MM.1S (cell line): ENCODE results near the gene NSD2.

Source experiments
- DNase-seq: peaks from one replicate; pipeline ENCODE4 v3.0.0-alpha.2; 2015
- H2AFZ ChIP-seq: fragments of 300-600 bp; sonication (generic); 2 replicates; pipeline ENCODE4 v1.6.0; 2016; ENCODE audit warnings: antibody characterized with exemption, low read length
- H3F3A ChIP-seq: fragments of 300-600 bp; sonication (generic); 2 replicates; pipeline ENCODE4 v1.6.1; 2016; ENCODE audit warnings: mild to moderate bottlenecking, antibody characterized with exemption, low read length, moderate library complexity, mixed read lengths; ENCODE audit not compliant: insufficient read depth
- H3K27ac ChIP-seq: fragments of 300-600 bp; sonication (generic); 2 replicates; pipeline ENCODE4 v1.5.1; 2016; ENCODE audit warnings: mild to moderate bottlenecking, low read length
- H3K27me3 ChIP-seq: fragments of 300-600 bp; sonication (generic); replicated peaks from 2 replicates; pipeline ENCODE4 v1.6.0; 2016; ENCODE audit warnings: low read length; ENCODE audit not compliant: insufficient read depth
- H3K36me3 ChIP-seq: fragments of 300-600 bp; sonication (generic); replicated peaks from 2 replicates; pipeline ENCODE4 v1.6.1; 2016; ENCODE audit warnings: mild to moderate bottlenecking, low read length, mixed read lengths; ENCODE audit not compliant: insufficient read depth
- H3K4me1 ChIP-seq: fragments of 300-600 bp; sonication (generic); 2 replicates; pipeline ENCODE4 v1.6.1; 2016; ENCODE audit warnings: low read length, mixed read lengths
- H3K4me2 ChIP-seq: fragments of 300-600 bp; sonication (generic); 2 replicates; pipeline ENCODE4 v1.6.0; 2016; ENCODE audit warnings: low read depth, low read length
- H3K4me3 ChIP-seq: fragments of 300-600 bp; sonication (generic); 2 replicates; pipeline ENCODE4 v1.5.1; 2016; ENCODE audit warnings: low read length, mixed read lengths
- H3K79me2 ChIP-seq: fragments of 300-600 bp; sonication (generic); 2 replicates; pipeline ENCODE4 v1.6.1; 2016; ENCODE audit warnings: mixed run types, low read length, mixed read lengths
- H3K9ac ChIP-seq: fragments of 300-600 bp; sonication (generic); 2 replicates; pipeline ENCODE4 v1.6.1; 2016; ENCODE audit warnings: low read length, mixed read lengths
- H3K9me2 ChIP-seq: fragments of 300-600 bp; sonication (generic); replicated peaks from 2 replicates; pipeline ENCODE4 v1.6.1; 2016; ENCODE audit warnings: mild to moderate bottlenecking, low read length, mixed read lengths; ENCODE audit not compliant: insufficient read depth
- H3K9me3 ChIP-seq: fragments of 300-600 bp; sonication (generic); replicated peaks from 2 replicates; pipeline ENCODE4 v1.6.1; 2016; ENCODE audit warnings: mild to moderate bottlenecking, low read length, mixed read lengths; ENCODE audit not compliant: insufficient read depth
- H4K20me1 ChIP-seq: fragments of 300-600 bp; sonication (generic); 2 replicates; pipeline ENCODE4 v1.6.1; 2016; ENCODE audit warnings: mild to moderate bottlenecking, low read length, moderate library complexity, mixed read lengths; ENCODE audit not compliant: insufficient read depth
- EZH2 ChIP-seq: fragments of 300-600 bp; sonication (generic); optimal IDR thresholded peaks from 2 replicates; pipeline ENCODE3; 2017; ENCODE audit warnings: low read depth, mild to moderate bottlenecking, antibody characterized with exemption, low read length, mixed read lengths
- EZH2phosphoT487 ChIP-seq: fragments of 300-600 bp; sonication (generic); IDR thresholded peaks from 2 replicates; pipeline ENCODE4 v1.6.1; 2018; ENCODE audit warnings: antibody characterized with exemption, low read length
- TF ChIP-seq, protein P1 (sequence below): fragments of 300-600 bp; sonication (generic); IDR thresholded peaks from 2 replicates; pipeline ENCODE4 v1.5.1; 2016; ENCODE audit warnings: antibody characterized with exemption, low read length, mixed read lengths

Gene NSD2

DNA sequence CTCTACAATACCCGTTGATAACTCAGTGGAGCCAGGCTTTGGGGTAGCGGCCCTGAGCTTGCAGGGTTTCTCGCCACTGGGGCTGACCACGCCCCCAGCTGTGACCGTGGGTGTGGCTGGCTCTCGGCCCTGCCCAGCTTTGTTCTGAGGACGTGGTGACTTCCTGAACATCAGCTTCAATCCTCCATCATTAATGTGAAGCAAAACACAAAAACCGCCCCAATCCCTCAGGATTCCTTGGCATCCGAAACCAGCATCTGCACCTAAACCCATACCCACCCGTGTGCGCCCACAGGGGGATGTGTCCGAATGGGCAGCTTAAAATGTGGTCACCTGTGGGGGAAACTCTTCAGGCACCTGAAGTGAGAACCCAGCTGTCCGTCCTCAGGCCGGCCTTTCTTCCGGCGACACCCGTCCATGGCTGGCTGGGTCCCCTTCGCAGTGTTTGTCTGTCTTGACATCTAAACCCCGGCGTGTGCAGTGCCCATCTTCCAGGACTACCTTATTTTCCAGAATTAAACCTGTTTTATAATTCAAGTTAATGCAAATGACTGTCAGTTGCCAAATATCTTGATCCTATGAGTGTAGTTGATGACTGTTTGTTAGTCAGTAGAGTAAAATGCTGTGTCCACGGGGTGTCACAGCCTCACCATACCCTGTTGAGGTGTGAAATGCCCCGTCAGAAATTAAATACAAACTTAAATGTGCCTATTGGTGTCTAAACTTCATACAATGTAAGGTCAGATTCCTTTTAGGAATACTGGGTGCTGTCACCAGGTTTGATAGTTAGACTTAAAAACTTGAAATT is 110.3 kb downstream of the NSD2 start:
- no peak overlapping the region for H3K27ac ChIP-seq
- H3K27me3 ChIP-seq: no peaks in the 10 kb centered on the region
- no peaks in the 10 kb centered on the region for H3K4me1 ChIP-seq
- H2AFZ ChIP-seq: no peak overlapping the region
- H3K4me3 ChIP-seq: no peak overlapping the region
- peaks cover 12% of the 10 kb centered on the region for H3K36me3 ChIP-seq
- H3K4me2 ChIP-seq: no peak overlapping the region
- H3K9me3 ChIP-seq: no peaks in the 10 kb centered on the region
- H3K9ac ChIP-seq: no peak overlapping the region
- peaks cover 5% of the 10 kb centered on the region; the same call in 1 of the 2 replicates for H3F3A ChIP-seq
- DNase-seq: no peak
- H3K9me2 ChIP-seq: no peaks in the 10 kb centered on the region
- TF ChIP-seq, protein P1, sequence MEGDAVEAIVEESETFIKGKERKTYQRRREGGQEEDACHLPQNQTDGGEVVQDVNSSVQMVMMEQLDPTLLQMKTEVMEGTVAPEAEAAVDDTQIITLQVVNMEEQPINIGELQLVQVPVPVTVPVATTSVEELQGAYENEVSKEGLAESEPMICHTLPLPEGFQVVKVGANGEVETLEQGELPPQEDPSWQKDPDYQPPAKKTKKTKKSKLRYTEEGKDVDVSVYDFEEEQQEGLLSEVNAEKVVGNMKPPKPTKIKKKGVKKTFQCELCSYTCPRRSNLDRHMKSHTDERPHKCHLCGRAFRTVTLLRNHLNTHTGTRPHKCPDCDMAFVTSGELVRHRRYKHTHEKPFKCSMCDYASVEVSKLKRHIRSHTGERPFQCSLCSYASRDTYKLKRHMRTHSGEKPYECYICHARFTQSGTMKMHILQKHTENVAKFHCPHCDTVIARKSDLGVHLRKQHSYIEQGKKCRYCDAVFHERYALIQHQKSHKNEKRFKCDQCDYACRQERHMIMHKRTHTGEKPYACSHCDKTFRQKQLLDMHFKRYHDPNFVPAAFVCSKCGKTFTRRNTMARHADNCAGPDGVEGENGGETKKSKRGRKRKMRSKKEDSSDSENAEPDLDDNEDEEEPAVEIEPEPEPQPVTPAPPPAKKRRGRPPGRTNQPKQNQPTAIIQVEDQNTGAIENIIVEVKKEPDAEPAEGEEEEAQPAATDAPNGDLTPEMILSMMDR: no peak
- TF ChIP-seq EZH2phosphoT487 (no peak), EZH2 (no peak)
- no peaks in the 10 kb centered on the region for H4K20me1 ChIP-seq
- no peaks in the 10 kb centered on the region for H3K79me2 ChIP-seq

DNA sequence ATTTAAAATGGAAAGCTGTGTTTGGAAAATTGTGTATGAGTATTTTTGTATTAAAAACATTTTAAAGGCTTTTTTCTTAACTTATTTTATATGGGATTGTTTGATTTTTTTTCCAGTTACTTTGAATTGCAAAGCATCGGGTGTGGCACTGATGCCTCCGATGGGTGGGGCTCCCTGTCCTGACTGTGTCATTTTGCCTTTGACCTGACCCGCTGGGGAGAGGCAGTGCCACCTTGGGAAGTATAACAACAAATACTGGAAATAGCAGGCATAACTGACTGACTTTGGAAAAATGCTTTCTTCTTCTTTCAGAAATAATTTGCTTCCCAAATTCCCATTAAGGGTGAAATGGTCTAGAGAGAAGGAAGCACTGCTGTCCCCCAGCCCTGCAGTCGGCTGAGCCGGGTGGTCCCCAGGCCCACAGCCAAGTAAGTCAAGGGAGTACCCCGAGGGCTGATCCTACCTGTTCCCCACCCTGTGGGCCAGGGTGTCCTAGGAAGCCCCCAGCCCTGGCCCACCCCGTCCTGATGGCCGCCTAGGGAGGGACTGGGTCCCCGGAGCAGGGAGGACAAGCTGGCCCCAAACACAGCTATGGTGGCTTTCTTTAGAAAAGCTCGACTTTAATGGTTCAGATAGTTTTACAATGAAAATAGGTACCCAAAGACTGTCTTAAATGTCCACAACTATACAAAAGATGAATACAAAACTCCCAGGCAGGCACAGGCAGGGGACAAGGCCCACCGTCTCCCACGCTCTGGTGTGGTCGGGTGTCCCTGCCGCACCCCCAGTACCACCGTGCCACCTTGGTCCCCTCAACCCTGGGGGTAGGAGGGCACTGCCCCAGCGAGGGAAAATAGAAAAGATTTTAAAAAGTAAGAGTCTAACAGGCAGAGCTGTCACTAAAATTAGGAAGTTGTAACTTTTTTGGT is 111.2 kb downstream of the NSD2 start:
- no peak for TF ChIP-seq EZH2
- no peak for TF ChIP-seq EZH2phosphoT487
- TF ChIP-seq, protein P1: no peak
- H3F3A ChIP-seq: peaks cover 5% of the 10 kb centered on the region; the same call in 1 of the 2 replicates
- no peaks in the 10 kb centered on the region for H3K4me1 ChIP-seq
- H3K27ac ChIP-seq: no peak overlapping the region
- no peaks in the 10 kb centered on the region for H3K79me2 ChIP-seq
- no peak overlapping the region for H3K4me2 ChIP-seq
- H2AFZ ChIP-seq: no peak overlapping the region
- peaks cover 6% of the 10 kb centered on the region; the same call in 1 of the 2 replicates for H3K36me3 ChIP-seq
- no peaks in the 10 kb centered on the region for H3K9me3 ChIP-seq
- no peaks in the 10 kb centered on the region for H3K27me3 ChIP-seq
- H3K4me3 ChIP-seq: no peak overlapping the region
- no peak overlapping the region for H3K9ac ChIP-seq
- H4K20me1 ChIP-seq: no peaks in the 10 kb centered on the region
- no peak for DNase-seq
- no peaks in the 10 kb centered on the region for H3K9me2 ChIP-seq

DNA sequence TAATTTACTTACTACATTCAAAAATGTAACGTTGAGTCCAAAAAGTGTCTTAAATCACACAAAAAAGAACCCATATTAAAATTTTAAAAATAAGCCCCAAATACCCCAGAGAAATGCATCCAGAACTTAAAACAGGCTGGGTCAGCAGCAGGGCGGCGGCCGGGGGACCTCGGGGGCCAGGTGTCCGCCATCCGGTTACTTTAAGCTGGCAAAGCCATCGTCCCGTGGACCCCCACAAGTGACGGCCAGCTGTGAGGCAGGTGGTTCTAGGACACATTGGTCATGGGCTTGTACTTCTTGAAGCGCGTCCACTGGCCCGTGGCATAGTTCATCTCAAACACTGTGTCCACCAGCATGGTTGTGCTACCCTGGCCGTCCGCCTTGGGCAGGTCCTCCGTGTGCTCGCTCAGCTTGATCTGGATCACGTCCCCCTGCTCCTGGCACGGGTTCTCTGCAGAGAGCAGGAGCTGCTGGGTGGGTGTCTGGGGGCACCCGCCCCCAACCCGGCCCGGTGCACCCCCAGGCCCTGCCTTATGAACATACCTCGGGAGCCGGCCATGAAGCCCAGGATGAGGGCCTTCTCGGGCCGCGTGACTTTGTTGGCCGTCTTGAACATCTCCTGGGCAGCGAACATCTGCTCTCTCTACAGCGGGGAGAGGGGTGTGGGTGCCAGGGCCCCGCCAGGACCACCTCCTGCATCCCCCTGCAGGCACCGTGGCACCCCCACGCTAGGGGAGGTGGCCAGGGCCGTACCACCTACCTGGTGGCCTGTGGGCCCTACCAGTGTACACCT is 112.1 kb downstream of the NSD2 start:
- no peak overlapping the region for H3K9ac ChIP-seq
- no peak overlapping the region for H2AFZ ChIP-seq
- no peak for TF ChIP-seq EZH2phosphoT487
- TF ChIP-seq, protein P1: no peak
- no peak for TF ChIP-seq EZH2
- no peaks in the 10 kb centered on the region for H3K27me3 ChIP-seq
- peaks cover 6% of the 10 kb centered on the region; the same call in 1 of the 2 replicates for H3K36me3 ChIP-seq
- no peak overlapping the region for H3K27ac ChIP-seq
- peaks cover 5% of the 10 kb centered on the region; the same call in 1 of the 2 replicates for H3F3A ChIP-seq
- no peaks in the 10 kb centered on the region for H3K79me2 ChIP-seq
- no peak overlapping the region for H3K4me2 ChIP-seq
- no peaks in the 10 kb centered on the region for H4K20me1 ChIP-seq
- no peaks in the 10 kb centered on the region for H3K9me2 ChIP-seq
- DNase-seq: no peak
- H3K4me3 ChIP-seq: no peak overlapping the region
- no peaks in the 10 kb centered on the region for H3K4me1 ChIP-seq
- H3K9me3 ChIP-seq: no peaks in the 10 kb centered on the region
